GM18526 (cell line): Measurements from ENCODE around the gene FXYD3.

ENCODE experiments used
- POLR2A ChIP-seq: IDR thresholded peaks from 3 replicates; pipeline ENCODE4 v1.6.1; 2011; ENCODE audit not compliant: insufficient read length; ENCODE audit errors: extremely low read depth

Gene FXYD3

DNA sequence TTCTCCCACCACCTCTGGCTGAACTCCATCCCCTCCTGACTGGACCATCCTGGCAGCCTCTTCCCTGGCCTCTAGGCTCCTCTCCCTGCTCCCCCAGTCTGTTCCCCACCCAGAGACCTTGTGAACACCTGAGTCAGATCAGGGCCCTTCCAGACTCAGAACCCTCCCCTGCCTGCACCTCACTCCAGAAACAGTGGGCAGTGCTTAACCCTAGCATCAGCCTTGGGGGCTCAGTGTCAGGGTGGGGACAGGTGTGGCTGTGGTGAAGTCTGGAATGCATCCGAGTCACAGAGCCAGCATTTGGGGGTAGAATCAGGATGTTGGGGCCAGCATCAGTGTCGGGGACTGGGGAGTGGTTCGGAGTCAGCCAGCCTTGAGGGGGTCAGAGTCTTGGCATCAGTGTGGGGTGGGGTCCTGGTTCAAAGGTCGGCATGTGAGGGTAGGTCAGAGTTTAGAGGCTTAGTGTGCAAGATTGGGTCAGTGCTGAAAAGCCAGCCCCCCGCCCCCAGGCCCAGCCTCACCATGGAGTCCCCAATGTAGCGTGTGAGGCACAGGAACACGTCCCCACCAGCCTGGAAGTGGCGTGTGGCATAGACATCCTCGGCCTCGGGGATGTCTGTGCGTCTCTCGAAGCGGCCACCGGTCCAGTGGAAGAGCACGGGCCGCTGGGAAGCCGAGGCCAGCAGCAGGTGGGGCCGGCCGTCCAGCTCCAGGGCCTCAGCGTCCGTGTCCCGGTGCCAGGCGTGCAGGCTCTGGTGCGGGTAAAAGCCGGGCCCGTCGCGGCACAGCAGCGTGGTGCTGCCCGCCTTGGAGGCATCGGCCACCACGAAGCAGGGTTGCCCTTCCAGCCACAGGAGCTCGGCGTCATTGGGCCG, 10.4 kb downstream of the FXYD3 start:
- no peak for TF ChIP-seq POLR2A

DNA sequence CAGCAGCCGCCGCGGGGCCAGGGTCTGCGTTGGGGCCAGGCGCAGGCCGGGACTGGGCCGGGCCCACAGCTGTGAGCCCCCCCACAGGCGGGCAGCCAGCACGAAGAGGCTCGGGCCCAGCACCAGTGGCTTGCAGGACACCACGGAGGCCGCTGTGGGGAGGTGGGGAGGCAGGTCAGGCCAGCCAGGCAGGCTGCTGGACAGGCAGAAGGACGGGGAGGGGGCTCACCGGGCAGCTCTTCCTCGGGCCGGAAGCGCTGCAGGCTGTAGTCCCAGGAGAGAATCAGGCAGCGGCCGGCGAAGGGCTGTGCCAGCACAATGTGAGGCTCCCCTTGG, 11.0 kb downstream of the FXYD3 start:
- no peak for TF ChIP-seq POLR2A

DNA sequence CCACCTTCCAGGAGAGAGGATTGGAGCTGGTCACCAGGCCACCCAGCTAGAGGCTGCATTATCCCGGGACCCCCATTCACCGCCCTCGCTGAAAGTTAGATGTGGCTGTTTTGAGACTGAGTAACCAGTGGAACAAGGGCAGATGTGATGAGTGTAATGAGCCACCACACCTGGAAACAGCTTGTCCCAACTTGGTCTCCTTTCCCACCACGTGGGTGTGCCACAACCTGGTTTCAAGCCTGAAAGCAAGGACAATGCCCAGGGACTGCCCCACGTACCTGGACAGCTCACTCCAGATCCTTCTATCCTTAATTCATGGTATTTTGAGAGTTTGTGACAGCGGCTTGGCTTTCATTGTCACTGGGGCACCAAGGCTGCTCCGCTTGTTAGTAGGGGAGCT, 12.2 kb downstream of the FXYD3 start:
- TF ChIP-seq POLR2A: no peak

DNA sequence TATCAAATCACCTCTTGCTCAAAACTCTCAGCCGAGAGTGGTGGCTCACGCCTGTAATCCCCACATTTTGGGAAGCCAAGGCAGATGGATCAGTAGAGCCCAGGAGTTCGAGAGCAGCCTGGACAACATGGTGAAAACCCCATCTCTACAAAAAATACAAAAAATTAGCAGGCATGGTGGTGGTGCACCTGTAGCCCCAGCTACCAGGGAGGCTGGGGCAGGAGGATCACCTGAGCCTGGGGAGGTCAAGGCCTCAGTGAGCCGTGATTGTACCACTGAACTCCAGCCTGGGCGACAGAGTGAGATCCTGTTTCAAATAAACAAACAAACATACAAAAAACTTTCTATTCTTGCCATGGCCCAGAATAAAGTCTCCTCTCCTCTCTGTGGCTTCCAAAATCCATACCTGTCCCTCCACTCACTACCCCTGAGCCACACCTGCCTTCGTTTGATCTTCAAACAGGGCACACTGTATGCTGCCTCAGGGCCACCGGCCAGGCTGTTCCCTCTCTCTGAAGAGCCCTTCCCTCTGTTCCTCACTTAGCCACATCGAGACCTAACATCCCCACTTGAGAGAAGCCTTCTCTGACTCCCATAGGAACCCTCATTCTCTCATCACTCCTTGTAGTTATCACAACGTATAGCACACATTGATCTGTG, 12.9 kb downstream of the FXYD3 start:
- no peak for TF ChIP-seq POLR2A

DNA sequence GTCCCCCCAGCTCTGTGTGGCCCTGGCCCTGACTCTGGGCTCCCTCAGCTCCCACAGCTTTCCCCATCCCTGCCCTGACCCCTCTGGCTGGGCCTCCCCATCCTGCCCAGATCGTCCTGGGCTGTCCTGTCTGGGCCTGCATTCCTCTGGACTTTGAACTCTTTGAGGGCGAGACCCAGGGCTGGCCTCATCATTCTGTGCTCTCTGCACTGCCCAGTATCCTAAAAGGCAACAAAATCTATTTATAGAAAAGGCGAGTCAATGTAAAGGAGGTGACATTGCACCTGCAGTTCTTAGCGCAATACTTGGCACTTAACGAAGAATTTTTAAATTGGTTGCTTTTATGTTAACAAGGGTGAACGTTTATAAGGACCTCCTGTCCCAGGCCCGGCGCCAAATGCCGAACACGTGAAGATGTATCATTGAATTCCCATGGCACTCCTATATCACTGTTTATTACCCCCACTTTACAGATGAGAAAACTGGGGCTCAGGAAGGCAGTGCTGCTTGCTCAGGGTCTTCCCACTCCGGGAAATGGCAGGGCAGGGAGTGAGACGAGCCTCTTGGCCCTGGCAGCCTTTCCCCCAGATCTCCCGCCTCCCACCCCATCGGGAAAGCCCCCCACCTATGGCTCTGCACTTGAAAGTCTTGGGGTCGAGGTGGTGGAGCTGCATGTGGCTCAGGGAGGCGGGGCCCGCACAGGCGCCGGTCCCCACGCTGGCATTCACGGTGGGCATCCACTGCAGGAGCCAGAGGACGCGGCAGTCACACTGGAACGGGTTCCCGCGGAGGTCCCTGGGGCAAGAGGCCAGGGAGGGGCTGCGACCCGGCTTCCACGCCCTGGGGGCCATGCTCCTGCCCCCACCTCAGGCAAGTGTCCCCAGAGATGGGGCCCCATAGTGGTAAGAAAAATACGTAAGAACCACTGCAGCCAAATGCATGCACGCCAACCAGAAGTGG, 15.4 kb downstream of the FXYD3 start:
- TF ChIP-seq POLR2A: no peak

DNA sequence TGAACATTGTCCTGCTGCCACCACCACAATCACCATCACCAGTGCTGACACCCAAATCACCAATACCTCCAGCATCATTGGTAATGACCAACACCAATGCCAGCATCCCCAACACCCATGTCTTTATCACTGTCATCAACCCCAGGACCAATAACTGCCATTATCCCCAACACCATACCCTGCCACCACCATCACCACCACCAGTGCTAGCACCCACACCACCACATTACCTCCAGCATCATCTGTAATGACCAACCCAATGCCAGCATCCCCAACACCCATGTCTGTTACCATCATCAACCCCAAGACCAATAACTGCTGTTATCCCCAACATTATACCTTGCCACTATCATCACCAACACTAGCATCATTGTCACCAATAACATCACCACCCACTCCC, 16.6 kb downstream of the FXYD3 start:
- TF ChIP-seq POLR2A: no peak

DNA sequence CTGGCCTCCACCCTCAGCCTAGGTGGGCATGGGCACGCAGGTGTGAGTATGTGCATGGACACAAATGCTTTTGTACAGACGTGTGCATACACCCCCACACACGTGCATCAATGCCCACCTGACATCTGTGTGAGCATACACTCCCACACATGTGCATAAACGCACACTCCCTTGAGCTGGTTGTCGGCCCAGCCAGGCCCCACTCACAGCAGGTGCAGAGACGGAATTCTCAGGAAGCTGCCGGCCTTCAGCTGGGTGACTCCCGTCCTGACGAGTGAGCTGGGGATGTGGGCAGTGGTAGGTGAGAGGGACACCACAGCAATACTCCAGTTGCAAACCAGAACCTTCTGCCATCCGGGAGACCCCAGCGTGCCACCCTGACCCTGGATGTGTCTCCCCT, 18.2 kb downstream of the FXYD3 start:
- TF ChIP-seq POLR2A: no peak

DNA sequence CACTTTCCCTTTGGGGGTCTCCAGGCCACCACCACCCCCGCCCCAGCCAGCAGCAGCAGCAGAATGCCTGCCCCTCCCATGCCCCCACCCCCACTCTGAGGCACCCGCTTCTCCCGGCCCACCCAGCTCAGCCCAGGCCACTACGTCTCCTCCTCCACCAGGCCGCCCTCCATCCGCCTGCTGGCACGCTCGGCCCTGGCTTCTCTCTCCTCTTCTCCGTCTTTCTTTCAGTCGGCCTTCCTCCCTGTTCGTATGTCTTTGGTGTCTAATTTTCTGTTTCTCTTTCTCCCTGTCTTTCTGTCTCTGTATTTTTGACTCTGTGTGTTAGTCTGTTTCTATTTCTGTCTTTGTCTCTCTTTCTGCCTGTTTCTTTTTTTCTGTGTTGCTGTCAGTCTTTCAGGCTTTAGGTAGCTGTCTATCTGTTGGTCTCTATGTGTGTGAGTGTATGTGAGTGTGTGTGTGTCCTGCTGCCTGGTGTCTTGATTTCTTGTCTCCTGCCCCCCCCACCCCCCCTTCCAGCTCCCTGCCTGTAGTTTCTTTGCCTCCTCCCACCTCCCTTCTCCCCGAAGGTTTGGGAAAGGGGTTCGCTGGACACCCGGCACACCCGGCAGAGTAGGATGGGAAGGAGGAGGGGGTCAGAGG, 19.1 kb downstream of the FXYD3 start, which contains the start of gene LGI4:
Gene LGI4, minus strand, starts transcription at position 459 of the 642 bp plus-strand sequence. Its CDS starts 379 bp downstream, at position 80.
- TF ChIP-seq POLR2A: no peak

DNA sequence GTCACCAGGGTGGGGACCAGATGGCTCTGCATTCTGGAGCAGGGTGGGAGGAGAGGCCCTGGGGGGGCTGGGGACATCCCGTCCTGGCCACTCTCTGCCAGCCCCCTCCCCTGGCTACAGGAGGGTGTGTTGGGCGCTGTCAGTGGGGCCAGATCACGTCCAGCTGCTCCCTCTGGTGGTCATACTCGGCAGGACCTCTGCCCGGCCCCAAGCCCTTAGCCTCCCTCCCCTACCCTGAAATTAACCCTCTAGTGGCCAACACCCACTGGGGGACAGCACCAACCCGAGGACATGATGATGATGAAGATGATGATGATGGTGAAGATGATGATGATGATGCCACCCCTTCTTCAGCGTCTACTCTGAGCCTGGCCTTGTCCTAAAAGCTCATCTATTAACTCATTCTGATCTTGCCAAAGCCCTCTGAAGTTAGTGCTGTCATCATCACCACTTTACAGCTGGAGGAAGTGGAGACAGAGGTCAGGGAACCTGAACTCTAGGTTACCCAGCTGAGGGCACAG, 19.8 kb downstream of the FXYD3 start:
- no peak for TF ChIP-seq POLR2A

DNA sequence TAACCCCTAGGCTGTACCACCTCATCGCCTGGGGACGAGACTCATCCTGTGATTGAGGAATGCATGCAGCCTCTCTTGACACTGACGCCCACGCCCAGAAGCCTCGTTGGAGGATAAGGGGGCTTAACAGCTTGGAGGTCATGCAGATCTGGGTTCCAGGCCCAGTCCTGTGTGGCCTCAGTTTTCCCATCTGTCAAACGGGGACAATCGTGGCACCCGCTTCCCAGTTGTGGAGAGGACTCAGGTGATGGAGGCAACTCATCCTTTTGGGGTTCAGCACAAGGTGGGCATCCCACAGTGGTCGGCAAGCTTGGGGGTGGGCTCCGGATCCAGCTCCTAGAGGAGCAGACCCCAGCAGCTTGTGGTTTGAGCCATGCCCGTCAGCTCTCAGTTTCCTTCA, 20.6 kb downstream of the FXYD3 start:
- TF ChIP-seq POLR2A: no peak

DNA sequence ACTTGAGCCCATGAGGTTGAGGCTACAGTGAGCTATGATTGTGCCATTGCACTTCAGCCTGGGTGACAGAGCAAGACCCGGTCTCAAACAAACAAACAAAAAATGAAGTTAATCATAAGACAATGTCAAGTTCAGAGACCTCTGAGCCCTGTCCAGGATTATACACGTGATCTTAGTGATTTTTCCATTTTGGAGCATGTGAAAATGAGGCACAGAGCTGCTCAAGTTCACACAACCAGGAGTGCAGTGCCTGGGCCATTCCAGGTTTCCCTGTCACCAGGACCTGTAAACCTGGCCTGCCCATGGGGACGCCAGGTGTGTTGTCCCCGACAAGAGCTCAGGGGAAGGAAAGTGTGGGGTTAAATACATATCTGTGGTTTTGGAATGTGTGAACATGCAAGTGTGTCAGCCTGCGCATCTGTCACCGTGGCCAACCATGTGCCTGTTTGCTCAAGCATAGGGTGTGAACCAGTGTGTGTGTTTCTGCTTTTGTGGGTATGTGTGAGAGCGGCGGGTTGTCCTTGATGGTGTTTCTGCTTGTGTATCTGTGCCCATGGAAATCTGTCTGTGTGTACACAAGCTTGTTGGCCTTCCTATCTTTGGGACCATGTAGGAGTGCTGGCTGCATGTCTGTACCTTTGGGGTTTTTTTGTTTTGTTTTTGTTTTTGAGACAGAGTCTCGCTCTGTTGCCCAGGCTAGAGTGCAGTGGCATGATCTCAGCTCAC, 21.5 kb downstream of the FXYD3 start:
- no peak for TF ChIP-seq POLR2A

DNA sequence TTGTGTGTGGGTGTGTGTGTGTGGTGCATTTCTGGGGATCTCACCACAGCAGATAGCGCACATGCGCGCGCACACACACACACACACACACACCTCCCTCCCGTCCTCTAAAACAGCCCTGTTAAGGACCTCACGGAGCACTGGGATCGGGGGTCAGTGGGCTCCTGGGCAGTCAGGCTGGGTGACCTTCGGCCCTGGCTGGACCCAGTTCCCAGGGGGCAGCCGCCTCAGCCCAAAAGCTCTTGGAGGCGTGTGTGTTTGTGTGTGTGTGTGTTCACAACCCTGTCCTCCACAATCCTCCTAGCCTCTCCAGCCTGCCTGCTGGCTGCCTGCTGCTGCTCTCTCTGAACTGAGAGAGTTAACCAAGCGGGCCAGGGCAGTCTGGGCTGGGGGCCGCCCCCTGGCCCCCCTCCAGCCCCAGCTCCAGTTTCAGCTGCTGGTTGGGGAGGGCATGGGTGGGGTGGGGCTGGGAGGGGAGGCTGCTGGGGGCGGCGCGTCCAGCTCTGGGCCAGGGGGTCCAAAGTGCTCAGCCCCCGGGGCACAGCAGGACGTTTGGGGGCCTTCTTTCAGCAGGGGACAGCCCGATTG, 22.8 kb downstream of the FXYD3 start, which contains the start of gene FXYD1:
Gene FXYD1, plus strand, starts transcription at position 520 of the 588 bp plus-strand sequence. CDS start 1,256 bp downstream, outside the sequence.
- TF ChIP-seq POLR2A: no peak

DNA sequence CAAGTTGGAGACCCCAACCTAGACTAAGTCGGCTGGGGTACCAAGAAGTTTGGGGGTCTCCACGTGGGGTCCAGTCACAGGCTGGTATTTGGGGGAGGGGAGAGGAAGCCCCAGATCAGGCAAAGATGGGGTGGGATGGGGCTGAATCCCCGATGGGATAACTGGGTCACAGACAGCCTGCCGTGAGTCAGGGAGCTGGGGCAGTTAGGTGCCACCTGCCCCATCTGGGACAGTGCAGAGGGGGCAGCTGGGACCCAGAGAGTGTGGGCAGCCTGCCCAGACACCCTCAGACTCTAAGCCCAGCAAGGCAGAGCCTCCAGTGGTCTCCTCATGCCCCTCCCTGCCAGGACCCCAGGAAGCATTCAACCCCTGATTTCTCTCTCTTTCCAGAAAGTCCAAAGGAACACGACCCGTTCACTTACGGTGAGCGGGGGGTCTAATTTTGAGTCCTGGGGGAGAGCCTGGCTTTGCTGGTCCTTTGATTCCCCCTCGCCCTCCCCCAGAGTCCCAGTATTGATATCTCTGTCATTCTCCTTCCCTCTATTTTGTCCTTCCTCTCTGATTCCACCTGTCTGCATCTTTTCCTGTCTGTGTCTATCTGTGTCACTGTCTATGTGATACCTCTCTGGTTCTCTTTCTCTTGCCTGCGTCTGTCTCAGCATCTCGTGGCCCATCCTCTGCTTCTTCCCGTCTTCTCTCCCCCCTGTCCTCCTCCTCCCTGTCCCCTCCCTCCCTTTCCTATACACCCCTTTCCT, 24.8 kb downstream of the FXYD3 start:
- TF ChIP-seq POLR2A: no peak
